Measurements from ENCODE around the gene PFKFB4.

The PFKFB4 gene

GRCh38 chr3:48514431-48515227 lies 42.0 kb downstream of the PFKFB4 start:
- Histone ChIP-seq H3K27me3 (ENCODE audit: insufficient read depth, low read length, poor library complexity) (peaks cover 12% of the 10 kb centered on the region), H3K4me1 (ENCODE audit: insufficient read depth, low read length) (peaks cover 13% of the 10 kb centered on the region), H3K79me2 (ENCODE audit: insufficient read depth, low read length) (no peaks in the 10 kb centered on the region), H3K4me3 (ENCODE audit: low read depth in 1 of 2, low read length in 2 of 2) (no peak overlapping the region), H3K27ac (ENCODE audit: low read length) (no peak overlapping the region), H3K9me3 (ENCODE audit: insufficient read depth, low read length, severe bottlenecking) (no peaks in the 10 kb centered on the region), H3K4me2 (ENCODE audit: insufficient read depth, low read length) (no peak overlapping the region), H2AFZ (ENCODE audit: low read depth, low read length) (no peak overlapping the region), H4K20me1 (ENCODE audit: insufficient read depth, low read length) (peaks cover 13% of the 10 kb centered on the region), H3K9ac (ENCODE audit: low read depth, low read length) (no peak overlapping the region), H3K36me3 (ENCODE audit: insufficient read depth, low read length) (no peaks in the 10 kb centered on the region)
- TF ChIP-seq EZH2 (IDR thresholded peaks at IDR 0.05; ENCODE audit: borderline replicate concordance, low read depth, low read length, severe bottlenecking) (no peak), CTCF (IDR thresholded peaks at IDR 0.05; ENCODE audit: borderline replicate concordance, extremely low read depth, low read length, poor library complexity, severe bottlenecking) (no peak)
- DNase-seq: peak; percentile 82
- ATAC-seq (ENCODE audit: insufficient read depth, low read depth): peak; percentile 94

- Histone ChIP-seq H3K79me2 (ENCODE audit: insufficient read depth, low read length) (no peaks in the 10 kb centered on the region), H4K20me1 (ENCODE audit: insufficient read depth, low read length) (peaks cover 10% of the 10 kb centered on the region; the same call in 1 of the 2 replicates), H3K4me1 (ENCODE audit: insufficient read depth, low read length) (peaks cover 18% of the 10 kb centered on the region), H3K4me2 (ENCODE audit: insufficient read depth, low read length) (no peak overlapping the region), H3K9me3 (ENCODE audit: insufficient read depth, low read length, severe bottlenecking) (no peaks in the 10 kb centered on the region), H3K36me3 (ENCODE audit: insufficient read depth, low read length) (no peaks in the 10 kb centered on the region), H3K4me3 (ENCODE audit: low read depth in 1 of 2, low read length in 2 of 2) (no peak overlapping the region), H3K9ac (ENCODE audit: low read depth, low read length) (no peak overlapping the region), H3K27ac (ENCODE audit: low read length) (no peak overlapping the region), H2AFZ (ENCODE audit: low read depth, low read length) (no peak overlapping the region), H3K27me3 (ENCODE audit: insufficient read depth, low read length, poor library complexity) (peaks cover 12% of the 10 kb centered on the region)
- DNase-seq (no peak), ATAC-seq (ENCODE audit: insufficient read depth, low read depth) (no peak)
- TF ChIP-seq CTCF (IDR thresholded peaks at IDR 0.05; ENCODE audit: borderline replicate concordance, extremely low read depth, low read length, poor library complexity, severe bottlenecking) (no peak), EZH2 (IDR thresholded peaks at IDR 0.05; ENCODE audit: borderline replicate concordance, low read depth, low read length, severe bottlenecking) (no peak)
These were observed 45.1 kb downstream of the PFKFB4 start for GRCh38 chr3:48511551-48511950.

GRCh38 chr3:48507256-48508061 lies 49.1 kb downstream of the PFKFB4 start:
- peaks cover 8% of the 10 kb centered on the region for H4K20me1 ChIP-seq (ENCODE audit: insufficient read depth, low read length)
- no peak for TF ChIP-seq EZH2 (IDR thresholded peaks at IDR 0.05; ENCODE audit: borderline replicate concordance, low read depth, low read length, severe bottlenecking)
- peak; percentile 77 for TF ChIP-seq CTCF (IDR thresholded peaks at IDR 0.05; ENCODE audit: borderline replicate concordance, extremely low read depth, low read length, poor library complexity, severe bottlenecking)
- no peaks in the 10 kb centered on the region for H3K36me3 ChIP-seq (ENCODE audit: insufficient read depth, low read length)
- H3K4me3 ChIP-seq (ENCODE audit: low read depth in 1 of 2, low read length in 2 of 2): no peak overlapping the region
- no peak overlapping the region for H3K27ac ChIP-seq (ENCODE audit: low read length)
- peak; percentile 78 for DNase-seq
- peaks cover 5% of the 10 kb centered on the region; the same call in 1 of the 2 replicates for H3K4me1 ChIP-seq (ENCODE audit: insufficient read depth, low read length)
- ATAC-seq (ENCODE audit: insufficient read depth, low read depth): peak; percentile 94
- H3K4me2 ChIP-seq (ENCODE audit: insufficient read depth, low read length): no peak overlapping the region
- H3K9ac ChIP-seq (ENCODE audit: low read depth, low read length): no peak overlapping the region
- no peak overlapping the region for H2AFZ ChIP-seq (ENCODE audit: low read depth, low read length)
- no peaks in the 10 kb centered on the region for H3K9me3 ChIP-seq (ENCODE audit: insufficient read depth, low read length, severe bottlenecking)
- H3K27me3 ChIP-seq (ENCODE audit: insufficient read depth, low read length, poor library complexity): peaks cover 21% of the 10 kb centered on the region
- no peaks in the 10 kb centered on the region for H3K79me2 ChIP-seq (ENCODE audit: insufficient read depth, low read length)
